GM12864 (cell line): Measurements from ENCODE around the gene GAGE12G.
"Not testable (repeated sequence)": the region's sequence is repeated elsewhere in the genome, so short reads cannot be mapped to it uniquely, and the experiment has no call there.

Experiments used
- DNase-seq: peaks from one replicate; pipeline ENCODE4 v3.0.0-alpha.2; 2011; ENCODE audit warnings: low read depth
- H3K4me3 ChIP-seq: 2 replicates; pipeline ENCODE4 v1.5.1; 2011; ENCODE audit warnings: mild to moderate bottlenecking, low read depth, low read length, control low read depth
- TF ChIP-seq, protein P1 (sequence below): IDR thresholded peaks from 2 replicates; pipeline ENCODE4 v1.5.1; 2011; ENCODE audit warnings: low read depth, mild to moderate bottlenecking, moderate library complexity, low read length, control low read depth, inconsistent platforms; ENCODE audit errors: missing control alignments

GAGE12G gene, protein sequence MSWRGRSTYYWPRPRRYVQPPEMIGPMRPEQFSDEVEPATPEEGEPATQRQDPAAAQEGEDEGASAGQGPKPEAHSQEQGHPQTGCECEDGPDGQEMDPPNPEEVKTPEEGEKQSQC

DNA sequence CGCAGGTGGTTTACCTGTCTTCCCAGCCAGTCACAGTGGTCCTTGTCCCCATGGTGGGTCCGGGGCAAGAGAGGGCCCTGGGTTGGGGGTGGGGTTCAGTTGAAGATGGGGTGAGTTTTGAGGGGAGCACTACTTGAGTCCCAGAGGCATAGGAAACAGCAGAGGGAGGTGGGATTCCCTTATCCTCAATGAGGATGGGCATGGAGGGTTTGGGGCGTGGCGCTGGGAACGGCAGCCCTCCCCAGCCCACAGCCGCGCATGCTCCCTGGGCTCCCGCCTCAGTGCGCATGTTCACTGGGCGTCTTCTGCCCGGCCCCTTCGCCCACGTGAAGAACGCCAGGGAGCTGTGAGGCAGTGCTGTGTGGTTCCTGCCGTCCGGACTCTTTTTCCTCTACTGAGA is at the start of gene GAGE12G:
GAGE12G (plus strand) TSS at position 301 of the 400 bp plus-strand sequence. CDS start 1,155 bp downstream, outside the sequence.
- not testable (repeated sequence) for H3K4me3 ChIP-seq, DNase-seq

DNA sequence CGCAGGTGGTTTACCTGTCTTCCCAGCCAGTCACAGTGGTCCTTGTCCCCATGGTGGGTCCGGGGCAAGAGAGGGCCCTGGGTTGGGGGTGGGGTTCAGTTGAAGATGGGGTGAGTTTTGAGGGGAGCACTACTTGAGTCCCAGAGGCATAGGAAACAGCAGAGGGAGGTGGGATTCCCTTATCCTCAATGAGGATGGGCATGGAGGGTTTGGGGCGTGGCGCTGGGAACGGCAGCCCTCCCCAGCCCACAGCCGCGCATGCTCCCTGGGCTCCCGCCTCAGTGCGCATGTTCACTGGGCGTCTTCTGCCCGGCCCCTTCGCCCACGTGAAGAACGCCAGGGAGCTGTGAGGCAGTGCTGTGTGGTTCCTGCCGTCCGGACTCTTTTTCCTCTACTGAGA is 38.3 kb upstream of the GAGE12G start, which contains the start of gene GAGE12C:
GAGE12C (plus strand) TSS at position 301 of the 400 bp plus-strand sequence. CDS start 1,155 bp downstream, outside the sequence.
- H3K4me3 ChIP-seq, DNase-seq: not testable (repeated sequence)

DNA sequence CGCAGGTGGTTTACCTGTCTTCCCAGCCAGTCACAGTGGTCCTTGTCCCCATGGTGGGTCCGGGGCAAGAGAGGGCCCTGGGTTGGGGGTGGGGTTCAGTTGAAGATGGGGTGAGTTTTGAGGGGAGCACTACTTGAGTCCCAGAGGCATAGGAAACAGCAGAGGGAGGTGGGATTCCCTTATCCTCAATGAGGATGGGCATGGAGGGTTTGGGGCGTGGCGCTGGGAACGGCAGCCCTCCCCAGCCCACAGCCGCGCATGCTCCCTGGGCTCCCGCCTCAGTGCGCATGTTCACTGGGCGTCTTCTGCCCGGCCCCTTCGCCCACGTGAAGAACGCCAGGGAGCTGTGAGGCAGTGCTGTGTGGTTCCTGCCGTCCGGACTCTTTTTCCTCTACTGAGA is 28.8 kb upstream of the GAGE12G start, which contains the start of gene GAGE12D:
GAGE12D (plus strand) TSS at position 301 of the 400 bp plus-strand sequence. CDS start 1,155 bp downstream, outside the sequence.
- DNase-seq, H3K4me3 ChIP-seq: not testable (repeated sequence)

DNA sequence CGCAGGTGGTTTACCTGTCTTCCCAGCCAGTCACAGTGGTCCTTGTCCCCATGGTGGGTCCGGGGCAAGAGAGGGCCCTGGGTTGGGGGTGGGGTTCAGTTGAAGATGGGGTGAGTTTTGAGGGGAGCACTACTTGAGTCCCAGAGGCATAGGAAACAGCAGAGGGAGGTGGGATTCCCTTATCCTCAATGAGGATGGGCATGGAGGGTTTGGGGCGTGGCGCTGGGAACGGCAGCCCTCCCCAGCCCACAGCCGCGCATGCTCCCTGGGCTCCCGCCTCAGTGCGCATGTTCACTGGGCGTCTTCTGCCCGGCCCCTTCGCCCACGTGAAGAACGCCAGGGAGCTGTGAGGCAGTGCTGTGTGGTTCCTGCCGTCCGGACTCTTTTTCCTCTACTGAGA is 19.2 kb upstream of the GAGE12G start, which contains the start of gene GAGE12E:
GAGE12E (plus strand) TSS at position 301 of the 400 bp plus-strand sequence. CDS start 1,155 bp downstream, outside the sequence.
- not testable (repeated sequence) for H3K4me3 ChIP-seq, DNase-seq

DNA sequence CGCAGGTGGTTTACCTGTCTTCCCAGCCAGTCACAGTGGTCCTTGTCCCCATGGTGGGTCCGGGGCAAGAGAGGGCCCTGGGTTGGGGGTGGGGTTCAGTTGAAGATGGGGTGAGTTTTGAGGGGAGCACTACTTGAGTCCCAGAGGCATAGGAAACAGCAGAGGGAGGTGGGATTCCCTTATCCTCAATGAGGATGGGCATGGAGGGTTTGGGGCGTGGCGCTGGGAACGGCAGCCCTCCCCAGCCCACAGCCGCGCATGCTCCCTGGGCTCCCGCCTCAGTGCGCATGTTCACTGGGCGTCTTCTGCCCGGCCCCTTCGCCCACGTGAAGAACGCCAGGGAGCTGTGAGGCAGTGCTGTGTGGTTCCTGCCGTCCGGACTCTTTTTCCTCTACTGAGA is 9.7 kb upstream of the GAGE12G start, which contains the start of gene GAGE12F:
GAGE12F (plus strand) TSS at position 301 of the 400 bp plus-strand sequence. CDS start 1,155 bp downstream, outside the sequence.
- not testable (repeated sequence) for DNase-seq, H3K4me3 ChIP-seq

DNA sequence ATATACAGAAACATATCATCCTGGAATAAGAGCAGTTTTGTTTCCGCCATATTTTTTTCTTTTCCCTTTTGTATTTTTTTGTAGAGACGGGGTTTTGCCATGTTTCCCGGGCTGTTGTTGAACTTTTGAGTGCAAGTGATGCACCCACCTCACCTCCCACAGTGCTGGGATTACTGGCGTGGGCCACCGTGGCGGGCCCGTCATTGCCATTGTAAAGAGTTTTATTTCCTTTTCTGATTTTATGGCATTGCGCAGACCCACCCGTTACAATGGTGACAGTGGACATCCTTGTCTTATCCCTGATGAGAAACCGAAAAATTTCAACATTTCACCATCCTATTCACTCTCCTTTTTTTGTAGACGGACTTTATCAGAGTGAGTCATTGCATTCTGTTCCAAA is 1.5 kb upstream of the GAGE12G start:
- H3K4me3 ChIP-seq, DNase-seq: not testable (repeated sequence)

DNA sequence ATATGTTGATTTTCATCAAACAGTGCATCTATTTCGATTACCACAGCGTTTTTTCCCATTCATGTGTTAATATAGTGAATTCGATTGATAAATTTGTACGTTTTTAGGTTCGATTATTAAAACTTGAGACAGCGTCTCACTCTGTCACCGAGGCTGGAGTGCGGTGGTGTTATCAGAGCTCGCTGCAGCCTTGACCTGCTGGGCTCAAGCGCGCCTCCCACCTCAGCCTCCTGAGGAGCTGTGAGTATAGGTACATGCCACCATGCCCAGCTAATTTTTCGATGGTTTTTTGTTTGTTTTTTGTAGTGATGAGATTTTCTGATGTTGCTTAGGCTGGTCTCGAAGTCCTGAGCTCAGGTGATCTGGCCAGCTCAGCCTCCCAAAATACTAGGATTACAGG is 1.0 kb upstream of the GAGE12G start:
- DNase-seq, H3K4me3 ChIP-seq: not testable (repeated sequence)

DNA sequence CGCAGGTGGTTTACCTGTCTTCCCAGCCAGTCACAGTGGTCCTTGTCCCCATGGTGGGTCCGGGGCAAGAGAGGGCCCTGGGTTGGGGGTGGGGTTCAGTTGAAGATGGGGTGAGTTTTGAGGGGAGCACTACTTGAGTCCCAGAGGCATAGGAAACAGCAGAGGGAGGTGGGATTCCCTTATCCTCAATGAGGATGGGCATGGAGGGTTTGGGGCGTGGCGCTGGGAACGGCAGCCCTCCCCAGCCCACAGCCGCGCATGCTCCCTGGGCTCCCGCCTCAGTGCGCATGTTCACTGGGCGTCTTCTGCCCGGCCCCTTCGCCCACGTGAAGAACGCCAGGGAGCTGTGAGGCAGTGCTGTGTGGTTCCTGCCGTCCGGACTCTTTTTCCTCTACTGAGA is 9.4 kb downstream of the GAGE12G start, which contains the start of gene GAGE12H:
GAGE12H (plus strand) TSS at position 301 of the 400 bp plus-strand sequence. CDS start 1,155 bp downstream, outside the sequence.
- not testable (repeated sequence) for H3K4me3 ChIP-seq, DNase-seq

DNA sequence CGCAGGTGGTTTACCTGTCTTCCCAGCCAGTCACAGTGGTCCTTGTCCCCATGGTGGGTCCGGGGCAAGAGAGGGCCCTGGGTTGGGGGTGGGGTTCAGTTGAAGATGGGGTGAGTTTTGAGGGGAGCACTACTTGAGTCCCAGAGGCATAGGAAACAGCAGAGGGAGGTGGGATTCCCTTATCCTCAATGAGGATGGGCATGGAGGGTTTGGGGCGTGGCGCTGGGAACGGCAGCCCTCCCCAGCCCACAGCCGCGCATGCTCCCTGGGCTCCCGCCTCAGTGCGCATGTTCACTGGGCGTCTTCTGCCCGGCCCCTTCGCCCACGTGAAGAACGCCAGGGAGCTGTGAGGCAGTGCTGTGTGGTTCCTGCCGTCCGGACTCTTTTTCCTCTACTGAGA is 19.0 kb downstream of the GAGE12G start, which contains the start of gene GAGE2A:
GAGE2A (plus strand) TSS at position 301 of the 400 bp plus-strand sequence. CDS start 1,155 bp downstream, outside the sequence.
- not testable (repeated sequence) for H3K4me3 ChIP-seq, DNase-seq

DNA sequence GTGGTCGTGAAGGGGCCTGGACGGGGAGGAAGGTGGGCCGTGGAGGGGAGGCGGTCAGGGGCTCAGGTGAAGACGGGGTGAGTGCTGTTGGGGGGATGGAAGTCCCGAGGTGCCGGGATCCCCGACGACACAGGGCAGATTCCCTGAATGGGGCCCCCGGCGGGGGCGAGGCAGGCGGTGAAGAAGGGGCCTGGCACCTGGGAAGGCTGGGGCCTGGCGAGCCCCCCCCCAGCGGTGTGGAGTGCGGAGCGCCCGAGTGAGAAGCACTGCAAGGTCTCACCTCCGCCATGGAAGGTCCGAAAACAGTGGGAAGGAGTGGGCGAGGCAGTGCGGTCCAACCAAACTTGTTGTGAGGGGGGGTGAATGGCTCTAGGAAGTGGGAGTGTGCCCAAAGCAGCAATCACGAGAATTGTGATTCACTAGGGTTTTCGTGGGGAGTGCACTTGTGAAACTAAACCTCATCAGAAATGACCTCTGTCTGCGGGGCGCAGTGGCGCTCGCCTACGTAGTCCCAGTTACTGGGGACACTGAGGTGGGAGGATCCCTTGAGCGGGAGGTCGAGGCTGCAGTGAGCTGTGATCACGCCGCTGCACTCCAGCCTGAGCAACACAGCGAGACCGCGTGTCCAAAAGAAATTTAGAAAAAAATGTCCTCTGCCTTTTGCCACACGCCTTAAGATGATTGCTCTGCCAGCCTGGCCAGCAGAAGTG is 19.7 kb downstream of the GAGE12G start:
- not testable (repeated sequence) for H3K4me3 ChIP-seq, DNase-seq

DNA sequence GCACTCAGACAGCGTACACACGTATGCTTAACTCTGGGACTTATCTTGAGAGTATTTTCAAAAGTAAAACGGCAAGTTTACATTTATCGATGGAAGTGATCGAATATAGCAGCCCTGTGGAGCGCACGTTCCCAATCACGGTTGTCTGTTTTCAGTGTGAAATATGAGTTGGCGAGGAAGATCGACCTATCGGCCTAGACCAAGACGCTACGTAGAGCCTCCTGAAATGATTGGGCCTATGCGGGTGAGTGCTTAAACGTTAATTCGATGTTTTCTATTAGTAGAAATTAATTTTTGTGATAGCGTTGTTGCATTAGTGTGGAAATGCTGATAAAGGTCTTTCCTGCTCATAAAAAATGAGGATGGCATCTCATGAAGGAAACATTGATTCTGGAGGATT is 20.3 kb downstream of the GAGE12G start:
- DNase-seq, H3K4me3 ChIP-seq: not testable (repeated sequence)

DNA sequence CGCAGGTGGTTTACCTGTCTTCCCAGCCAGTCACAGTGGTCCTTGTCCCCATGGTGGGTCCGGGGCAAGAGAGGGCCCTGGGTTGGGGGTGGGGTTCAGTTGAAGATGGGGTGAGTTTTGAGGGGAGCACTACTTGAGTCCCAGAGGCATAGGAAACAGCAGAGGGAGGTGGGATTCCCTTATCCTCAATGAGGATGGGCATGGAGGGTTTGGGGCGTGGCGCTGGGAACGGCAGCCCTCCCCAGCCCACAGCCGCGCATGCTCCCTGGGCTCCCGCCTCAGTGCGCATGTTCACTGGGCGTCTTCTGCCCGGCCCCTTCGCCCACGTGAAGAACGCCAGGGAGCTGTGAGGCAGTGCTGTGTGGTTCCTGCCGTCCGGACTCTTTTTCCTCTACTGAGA is 28.5 kb downstream of the GAGE12G start, which contains the start of gene GAGE1:
GAGE1 (plus strand) TSS at position 301 of the 400 bp plus-strand sequence. CDS start 1,155 bp downstream, outside the sequence.
- H3K4me3 ChIP-seq, DNase-seq: not testable (repeated sequence)

DNA sequence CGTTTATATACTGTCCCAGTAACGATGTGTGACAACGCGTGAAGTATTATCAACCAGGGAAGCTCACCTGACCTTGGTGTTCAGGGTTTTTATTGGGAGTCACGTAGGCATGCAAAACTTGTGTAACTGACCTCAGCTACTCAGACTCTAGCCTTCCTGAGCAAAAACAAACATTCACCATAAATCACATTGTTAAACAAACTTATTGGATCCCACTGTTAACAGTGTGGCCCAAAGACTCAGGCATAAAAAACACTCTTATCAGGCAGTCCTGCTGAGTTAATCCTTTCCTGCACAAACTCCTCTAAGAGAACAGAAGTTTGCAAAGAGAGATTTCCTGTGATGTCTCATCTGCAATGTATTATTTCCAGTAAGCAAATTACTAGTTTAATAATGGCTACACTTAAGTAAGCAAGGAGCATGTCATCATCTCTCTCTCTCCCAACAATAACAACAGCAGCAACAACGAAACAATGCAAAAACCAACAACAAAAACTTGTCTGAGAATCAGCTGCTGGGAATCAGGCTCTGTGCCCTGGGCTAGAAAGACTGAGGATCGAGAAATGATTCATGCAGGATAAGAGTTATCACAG is 40.6 kb downstream of the GAGE12G start:
- H3K4me3 ChIP-seq: no peak overlapping the region
- no peak for DNase-seq
- TF ChIP-seq, protein P1, sequence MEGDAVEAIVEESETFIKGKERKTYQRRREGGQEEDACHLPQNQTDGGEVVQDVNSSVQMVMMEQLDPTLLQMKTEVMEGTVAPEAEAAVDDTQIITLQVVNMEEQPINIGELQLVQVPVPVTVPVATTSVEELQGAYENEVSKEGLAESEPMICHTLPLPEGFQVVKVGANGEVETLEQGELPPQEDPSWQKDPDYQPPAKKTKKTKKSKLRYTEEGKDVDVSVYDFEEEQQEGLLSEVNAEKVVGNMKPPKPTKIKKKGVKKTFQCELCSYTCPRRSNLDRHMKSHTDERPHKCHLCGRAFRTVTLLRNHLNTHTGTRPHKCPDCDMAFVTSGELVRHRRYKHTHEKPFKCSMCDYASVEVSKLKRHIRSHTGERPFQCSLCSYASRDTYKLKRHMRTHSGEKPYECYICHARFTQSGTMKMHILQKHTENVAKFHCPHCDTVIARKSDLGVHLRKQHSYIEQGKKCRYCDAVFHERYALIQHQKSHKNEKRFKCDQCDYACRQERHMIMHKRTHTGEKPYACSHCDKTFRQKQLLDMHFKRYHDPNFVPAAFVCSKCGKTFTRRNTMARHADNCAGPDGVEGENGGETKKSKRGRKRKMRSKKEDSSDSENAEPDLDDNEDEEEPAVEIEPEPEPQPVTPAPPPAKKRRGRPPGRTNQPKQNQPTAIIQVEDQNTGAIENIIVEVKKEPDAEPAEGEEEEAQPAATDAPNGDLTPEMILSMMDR: no peak
